IMR-90 (cell line): ENCODE measurements around the gene GALNT14. TPM values are rescaled to one million over a fixed set of nuclear protein-coding genes. Genes with fewer than 3 reads are reported as not detected.

Experiments
- ATAC-seq: fragments of 200-7000 bp; cut with Tn5 transposase; 2 replicates; pipeline ENCODE4 v1.9.1; 2020; ENCODE audit warnings: low read depth, mild to moderate bottlenecking, moderate library complexity
- BruUV-seq: library from RNA; stranded (reverse); fragments of 400-500 nt; replicated peaks from 2 replicates; lab custom pipeline; 2021; lab: Mats Ljungman, UMichigan
- CTCF ChIA-PET: fragments of 300-600 bp; formaldehyde crosslinking; extraction: SDS; loops from one replicate; lab custom pipeline; 2021; ENCODE audit warnings: antibody characterized with exemption; lab: Yijun Ruan, JAX
- POLR2A ChIA-PET: fragments of 300-600 bp; sonication (Branson Sonifier 250); formaldehyde crosslinking; loops from one replicate; lab custom pipeline; 2022; ENCODE audit warnings: antibody characterized with exemption; ENCODE audit not compliant: unreplicated experiment; lab: Charles Lee
- DNase-seq: peaks from one replicate; pipeline ENCODE4 v3.0.0; 2013
- H2AFZ ChIP-seq: replicated peaks from 2 replicates; pipeline ENCODE3; 2013; ENCODE audit warnings: low read length, mild to moderate bottlenecking; ENCODE audit not compliant: poor library complexity
- H2AK5ac ChIP-seq: 2 replicates; pipeline ENCODE4 v1.6.1; 2013; ENCODE audit warnings: low read depth, low read length, inconsistent platforms
- H2AK9ac ChIP-seq: replicated peaks from 2 replicates; pipeline ENCODE3; 2013; ENCODE audit warnings: mild to moderate bottlenecking, low read depth, low read length, moderate library complexity; ENCODE audit not compliant: poor library complexity
- H2BK120ac ChIP-seq: 2 replicates; pipeline ENCODE4 v1.6.1; 2013; ENCODE audit warnings: low read depth, low read length, inconsistent platforms
- H2BK15ac ChIP-seq: 3 replicates; pipeline ENCODE4 v1.6.1; 2013; ENCODE audit warnings: low read depth, low read length, inconsistent platforms
- H2BK20ac ChIP-seq: 2 replicates; pipeline ENCODE4 v1.6.1; 2013; ENCODE audit warnings: low read depth, mild to moderate bottlenecking, inconsistent platforms, low read length, moderate library complexity
- H2BK5ac ChIP-seq: 2 replicates; pipeline ENCODE4 v1.6.1; 2013; ENCODE audit warnings: mild to moderate bottlenecking, low read depth, low read length, inconsistent platforms; ENCODE audit not compliant: poor library complexity, severe bottlenecking
- H3K14ac ChIP-seq: replicated peaks from 2 replicates; pipeline ENCODE4 v1.6.1; 2013; ENCODE audit warnings: low read depth, low read length, inconsistent platforms
- H3K18ac ChIP-seq: 2 replicates; pipeline ENCODE4 v1.6.1; 2013; ENCODE audit warnings: low read depth, low read length, control low read depth
- H3K23ac ChIP-seq: 2 replicates; pipeline ENCODE4 v1.6.1; 2013; ENCODE audit warnings: low read depth, low read length, inconsistent platforms
- H3K27ac ChIP-seq: 2 replicates; pipeline ENCODE4 v1.5.1; 2013; ENCODE audit warnings: mild to moderate bottlenecking, control low read depth, low read length; ENCODE audit not compliant: insufficient read depth
- H3K27me3 ChIP-seq: 2 replicates; pipeline ENCODE4 v1.6.1; 2013; ENCODE audit warnings: low read length; ENCODE audit not compliant: control insufficient read depth, insufficient read depth
- H3K36me3 ChIP-seq: 2 replicates; pipeline ENCODE4 v1.6.1; 2013; ENCODE audit warnings: low read length, mixed read lengths; ENCODE audit not compliant: control insufficient read depth, insufficient read depth
- H3K4ac ChIP-seq: 2 replicates; pipeline ENCODE4 v1.6.1; 2013; ENCODE audit warnings: low read depth, low read length, inconsistent platforms
- H3K4me1 ChIP-seq: 2 replicates; pipeline ENCODE4 v1.6.1; 2013; ENCODE audit warnings: low read length, mixed read lengths; ENCODE audit not compliant: control insufficient read depth, insufficient read depth
- H3K4me2 ChIP-seq: 2 replicates; pipeline ENCODE4 v1.6.1; 2013; ENCODE audit warnings: low read depth, mild to moderate bottlenecking, control low read depth, low read length, moderate library complexity
- H3K4me3 ChIP-seq: 2 replicates; pipeline ENCODE4 v1.5.1; 2013; ENCODE audit warnings: low read depth, mild to moderate bottlenecking, control low read depth, low read length, moderate library complexity; ENCODE audit not compliant: insufficient read depth
- H3K56ac ChIP-seq: 2 replicates; pipeline ENCODE4 v1.6.1; 2013; ENCODE audit warnings: low read length, inconsistent platforms; ENCODE audit not compliant: insufficient read depth; ENCODE audit errors: extremely low read depth
- H3K79me1 ChIP-seq, 2 experiments: 2 replicates each; pipeline ENCODE4 v1.6.1; 2013; ENCODE audit warnings: low read length in 2 of 2, inconsistent platforms in 1 of 2, low read depth in 1 of 2
- H3K9ac ChIP-seq: 2 replicates; pipeline ENCODE4 v1.6.1; 2013; ENCODE audit warnings: low read depth, low read length, control low read depth
- H3K9me1 ChIP-seq: 2 replicates; pipeline ENCODE4 v1.6.1; 2013; ENCODE audit warnings: low read length, inconsistent platforms; ENCODE audit not compliant: insufficient read depth
- H3K9me3 ChIP-seq: 2 replicates; pipeline ENCODE4 v1.6.1; 2013; ENCODE audit warnings: low read length; ENCODE audit not compliant: control insufficient read depth, insufficient read depth
- H4K20me1 ChIP-seq: 2 replicates; pipeline ENCODE4 v1.6.1; 2013; ENCODE audit warnings: low read length, inconsistent platforms; ENCODE audit not compliant: insufficient read depth
- H4K5ac ChIP-seq: 2 replicates; pipeline ENCODE4 v1.6.1; 2013; ENCODE audit warnings: mild to moderate bottlenecking, low read depth, low read length, control low read depth
- H4K8ac ChIP-seq, 2 experiments: 2 replicates each; pipeline ENCODE4 v1.6.1; 2013; ENCODE audit warnings: low read depth in 2 of 2, low read length in 2 of 2, control low read depth in 1 of 2, inconsistent platforms in 1 of 2
- H4K91ac ChIP-seq: 2 replicates; pipeline ENCODE4 v1.6.1; 2013; ENCODE audit warnings: low read depth, low read length, inconsistent platforms; ENCODE audit not compliant: insufficient read depth
- BHLHE40 ChIP-seq: fragments of 150-350 bp; IDR thresholded peaks from 2 replicates; pipeline ENCODE4 v1.6.1; 2016; ENCODE audit warnings: mild to moderate bottlenecking, low read depth, low read length
- CEBPB ChIP-seq: IDR thresholded peaks from 2 replicates; pipeline ENCODE4 v1.6.1; 2012; ENCODE audit warnings: low read depth, low read length, improper control_type of control experiment
- CHD1 ChIP-seq: IDR thresholded peaks from 2 replicates; pipeline ENCODE4 v1.6.1; 2012; ENCODE audit warnings: low read depth, low read length, improper control_type of control experiment
- MAFK ChIP-seq: IDR thresholded peaks from 2 replicates; pipeline ENCODE4 v1.6.1; 2012; ENCODE audit warnings: low read depth, low read length, improper control_type of control experiment
- MAZ ChIP-seq: IDR thresholded peaks from 2 replicates; pipeline ENCODE4 v1.6.1; 2012; ENCODE audit warnings: low read depth, mild to moderate bottlenecking, low read length, improper control_type of control experiment, moderate library complexity, borderline replicate concordance
- MXI1 ChIP-seq: IDR thresholded peaks from 2 replicates; pipeline ENCODE4 v1.6.1; 2012; ENCODE audit warnings: low read depth, mild to moderate bottlenecking, low read length, moderate library complexity, borderline replicate concordance
- NFE2L2 ChIP-seq: fragments of 150-350 bp; IDR thresholded peaks from 2 replicates; pipeline ENCODE4 v1.6.1; 2016; ENCODE audit warnings: low read depth, mild to moderate bottlenecking, low read length
- POLR2A ChIP-seq: IDR thresholded peaks from 2 replicates; pipeline ENCODE4 v1.6.1; 2012; ENCODE audit warnings: mild to moderate bottlenecking, low read depth, low read length
- RCOR1 ChIP-seq: IDR thresholded peaks from 2 replicates; pipeline ENCODE4 v1.6.1; 2012; ENCODE audit warnings: mild to moderate bottlenecking, low read length, improper control_type of control experiment; ENCODE audit not compliant: insufficient replicate concordance
- USF2 ChIP-seq: fragments of 150-350 bp; IDR thresholded peaks from 2 replicates; pipeline ENCODE4 v1.6.1; 2017; ENCODE audit warnings: mild to moderate bottlenecking, antibody characterized with exemption, low read length, low read depth
- WGBS, 2 experiments: methylation state at CpG; one replicate each; pipeline versions ENCODE4 v1.1.5 to v1.1.7; 2013; ENCODE audit warnings: missing lambda C conversion rate in 2 of 2; ENCODE audit not compliant: insufficient read length in 1 of 2; ENCODE audit errors: extremely low coverage in 2 of 2; 5-methylcytosine and 5-hydroxymethylcytosine counted together
- dilution Hi-C: fragments of 300-500 bp; cut with HindIII; formaldehyde crosslinking; loops from one replicate; pipeline ENCODE4 v1.14.3; 2018; ENCODE audit warnings: low sequenced_read_pairs; ENCODE audit not compliant: unreplicated experiment
- in situ Hi-C: fragments of 300-500 bp; cut with MboI; formaldehyde crosslinking; loops from 3 replicates; pipeline ENCODE4 v1.14.3; 2019; ENCODE audit warnings: low sequenced_read_pairs, inconsistent platforms, mixed read lengths
- intact Hi-C: fragments of 100-400 bp; cut with micrococcal nuclease; formaldehyde crosslinking; loops from 2 replicates; pipeline ENCODE4 v1.10.0; 2022
- polyA plus RNA-seq, 3 experiments: library from polyadenylated mRNA; depleted of rRNA; stranded (reverse); fragments of >200 nt; gene quantifications; 2 replicates each; pipeline ENCODE4 v1.2.3, GENCODE V29; 2012; ENCODE audit warnings: low replicate concordance in 1 of 3
- total RNA-seq: library from RNA; depleted of rRNA; stranded (reverse); fragments of >200 nt; gene quantifications from 2 replicates; pipeline ENCODE4 v1.2.3, GENCODE V29; 2012
- TF ChIP-seq, protein P1 (sequence below): conservative IDR thresholded peaks from 2 replicates; pipeline ENCODE4 v1.5.1; 2012; ENCODE audit warnings: mild to moderate bottlenecking, low read depth, low read length, improper control_type of control experiment
- TF ChIP-seq, protein P2 (sequence below): fragments of 150-350 bp; IDR thresholded peaks from 2 replicates; pipeline ENCODE4 v1.6.1; 2016; ENCODE audit warnings: low read depth, mild to moderate bottlenecking, low read length, moderate library complexity, borderline replicate concordance

GALNT14 gene
- total and polyA plus RNA-seq, 2 of the 4 experiments (the other 2 are of a cell fraction), result 0.15 to 0.18 TPM

- Histone ChIP-seq H2AFZ (no peak overlapping the region), H4K20me1 (no peaks in the 10 kb centered on the region), H4K8ac (no peak overlapping the region), H2AK5ac (no peak overlapping the region), H3K27ac (no peak overlapping the region), H3K9me1 (no peaks in the 10 kb centered on the region), H3K4ac (no peak overlapping the region), H3K18ac (no peak overlapping the region), H3K4me2 (no peak overlapping the region), H2BK15ac (no peak overlapping the region), H4K5ac (no peak overlapping the region), H2BK120ac (no peak overlapping the region), H3K14ac (no peak overlapping the region), H3K4me3 (no peak overlapping the region), H3K23ac (no peak overlapping the region), H2AK9ac (no peak overlapping the region), H3K9ac (no peak overlapping the region), H3K56ac (no peak overlapping the region), H3K27me3 (no peaks in the 10 kb centered on the region; the same call in 1 of the 2 replicates), H2BK5ac (no peak overlapping the region), H3K4me1 (no peaks in the 10 kb centered on the region), H3K36me3 (no peaks in the 10 kb centered on the region), H4K91ac (no peak overlapping the region), H3K79me1 (no peaks in the 10 kb centered on the region), H2BK20ac (no peak overlapping the region), H3K9me3 (no peaks in the 10 kb centered on the region)
- no peak for ATAC-seq
- in situ Hi-C loops, result no loop called here
- 20% methylated on average over 2 of the region's 5 CpGs; no CpG with 5 or more reads in 1 of the 2 experiments for WGBS, 2 experiments
- no TSS peak for BruUV-seq
- intact Hi-C loops, result no loop called here
- ChIA-PET POLR2A (no interaction called here), CTCF (no interaction called here)
- DNase-seq, result no peak
- dilution Hi-C loops, result no loop called here
- TF ChIP-seq, protein P1, sequence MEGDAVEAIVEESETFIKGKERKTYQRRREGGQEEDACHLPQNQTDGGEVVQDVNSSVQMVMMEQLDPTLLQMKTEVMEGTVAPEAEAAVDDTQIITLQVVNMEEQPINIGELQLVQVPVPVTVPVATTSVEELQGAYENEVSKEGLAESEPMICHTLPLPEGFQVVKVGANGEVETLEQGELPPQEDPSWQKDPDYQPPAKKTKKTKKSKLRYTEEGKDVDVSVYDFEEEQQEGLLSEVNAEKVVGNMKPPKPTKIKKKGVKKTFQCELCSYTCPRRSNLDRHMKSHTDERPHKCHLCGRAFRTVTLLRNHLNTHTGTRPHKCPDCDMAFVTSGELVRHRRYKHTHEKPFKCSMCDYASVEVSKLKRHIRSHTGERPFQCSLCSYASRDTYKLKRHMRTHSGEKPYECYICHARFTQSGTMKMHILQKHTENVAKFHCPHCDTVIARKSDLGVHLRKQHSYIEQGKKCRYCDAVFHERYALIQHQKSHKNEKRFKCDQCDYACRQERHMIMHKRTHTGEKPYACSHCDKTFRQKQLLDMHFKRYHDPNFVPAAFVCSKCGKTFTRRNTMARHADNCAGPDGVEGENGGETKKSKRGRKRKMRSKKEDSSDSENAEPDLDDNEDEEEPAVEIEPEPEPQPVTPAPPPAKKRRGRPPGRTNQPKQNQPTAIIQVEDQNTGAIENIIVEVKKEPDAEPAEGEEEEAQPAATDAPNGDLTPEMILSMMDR, result no peak
- TF ChIP-seq RCOR1 (no peak), POLR2A (no peak), CHD1 (no peak), MAZ (no peak), NFE2L2 (no peak), CEBPB (no peak), BHLHE40 (no peak), MXI1 (no peak), MAFK (no peak), USF2 (no peak)
- TF ChIP-seq, protein P2, sequence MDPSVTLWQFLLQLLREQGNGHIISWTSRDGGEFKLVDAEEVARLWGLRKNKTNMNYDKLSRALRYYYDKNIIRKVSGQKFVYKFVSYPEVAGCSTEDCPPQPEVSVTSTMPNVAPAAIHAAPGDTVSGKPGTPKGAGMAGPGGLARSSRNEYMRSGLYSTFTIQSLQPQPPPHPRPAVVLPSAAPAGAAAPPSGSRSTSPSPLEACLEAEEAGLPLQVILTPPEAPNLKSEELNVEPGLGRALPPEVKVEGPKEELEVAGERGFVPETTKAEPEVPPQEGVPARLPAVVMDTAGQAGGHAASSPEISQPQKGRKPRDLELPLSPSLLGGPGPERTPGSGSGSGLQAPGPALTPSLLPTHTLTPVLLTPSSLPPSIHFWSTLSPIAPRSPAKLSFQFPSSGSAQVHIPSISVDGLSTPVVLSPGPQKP, result no peak
Measured at GRCh38 chr2:30912056-30912455, 226.2 kb downstream of the GALNT14 start.
